LoVo (cell line): Measurements from ENCODE around the gene LYRM4.
"Not testable (repeated sequence)": the region's sequence is repeated elsewhere in the genome, so short reads cannot be mapped to it uniquely, and the experiment has no call there.

Experiments
- DNase-seq: peaks from one replicate; pipeline ENCODE4 v3.0.0-alpha.2; 2016; ENCODE audit warnings: low spot score

The LYRM4 gene

GRCh38 chr6:5121956-5122355 lies 138.8 kb downstream of the LYRM4 start:
- no peak for DNase-seq

GRCh38 chr6:5121479-5121878 lies 139.3 kb downstream of the LYRM4 start:
- DNase-seq = no peak

GRCh38 chr6:5120543-5120942 lies 140.2 kb downstream of the LYRM4 start:
- not testable (repeated sequence) for DNase-seq

- no peak for DNase-seq
These were observed 140.7 kb downstream of the LYRM4 start for GRCh38 chr6:5120011-5120410.

- no peak for DNase-seq
These were observed 141.4 kb downstream of the LYRM4 start for GRCh38 chr6:5119090-5119951.

- DNase-seq = no peak
These were observed 144.3 kb downstream of the LYRM4 start for GRCh38 chr6:5116243-5116991.

- no peak for DNase-seq
These were observed 145.6 kb downstream of the LYRM4 start for GRCh38 chr6:5115168-5115567.

GRCh38 chr6:5113096-5113495 lies 147.7 kb downstream of the LYRM4 start:
- no peak for DNase-seq

GRCh38 chr6:5112066-5112799 lies 148.5 kb downstream of the LYRM4 start:
- DNase-seq = no peak

GRCh38 chr6:5111626-5112025 lies 149.1 kb downstream of the LYRM4 start:
- no peak for DNase-seq

- no peak for DNase-seq
These were observed 150.5 kb downstream of the LYRM4 start for GRCh38 chr6:5110246-5110645.

GRCh38 chr6:5109436-5109835 lies 151.3 kb downstream of the LYRM4 start:
- DNase-seq = no peak

- no peak for DNase-seq
These were observed 152.1 kb downstream of the LYRM4 start for GRCh38 chr6:5108536-5109150.

- no peak for DNase-seq
These were observed 152.7 kb downstream of the LYRM4 start for GRCh38 chr6:5108068-5108467.

- no peak for DNase-seq
These were observed 153.4 kb downstream of the LYRM4 start for GRCh38 chr6:5107341-5107740.

- DNase-seq = no peak
These were observed 155.6 kb downstream of the LYRM4 start for GRCh38 chr6:5105146-5105545.

GRCh38 chr6:5104667-5105066 lies 156.1 kb downstream of the LYRM4 start:
- no peak for DNase-seq

- no peak for DNase-seq
These were observed 157.5 kb downstream of the LYRM4 start for GRCh38 chr6:5103250-5103649.

GRCh38 chr6:5102267-5102970 lies 158.3 kb downstream of the LYRM4 start:
- DNase-seq = no peak

- DNase-seq = no peak
These were observed 159.9 kb downstream of the LYRM4 start for GRCh38 chr6:5100806-5101205.

- DNase-seq = no peak
These were observed 161.2 kb downstream of the LYRM4 start for GRCh38 chr6:5099537-5099936.
